ENCODE data around the gene SPRED3. TPM values are rescaled to one million over a fixed set of nuclear protein-coding genes. Genes with fewer than 3 reads are reported as not detected.

The SPRED3 gene
- total and polyA plus RNA-seq, 9 of the 15 experiments (the other 6 are each of a cell fraction or from before 2014, with no cell fraction given): 0.05 to 1.3 (median 0.36) TPM

DNA sequence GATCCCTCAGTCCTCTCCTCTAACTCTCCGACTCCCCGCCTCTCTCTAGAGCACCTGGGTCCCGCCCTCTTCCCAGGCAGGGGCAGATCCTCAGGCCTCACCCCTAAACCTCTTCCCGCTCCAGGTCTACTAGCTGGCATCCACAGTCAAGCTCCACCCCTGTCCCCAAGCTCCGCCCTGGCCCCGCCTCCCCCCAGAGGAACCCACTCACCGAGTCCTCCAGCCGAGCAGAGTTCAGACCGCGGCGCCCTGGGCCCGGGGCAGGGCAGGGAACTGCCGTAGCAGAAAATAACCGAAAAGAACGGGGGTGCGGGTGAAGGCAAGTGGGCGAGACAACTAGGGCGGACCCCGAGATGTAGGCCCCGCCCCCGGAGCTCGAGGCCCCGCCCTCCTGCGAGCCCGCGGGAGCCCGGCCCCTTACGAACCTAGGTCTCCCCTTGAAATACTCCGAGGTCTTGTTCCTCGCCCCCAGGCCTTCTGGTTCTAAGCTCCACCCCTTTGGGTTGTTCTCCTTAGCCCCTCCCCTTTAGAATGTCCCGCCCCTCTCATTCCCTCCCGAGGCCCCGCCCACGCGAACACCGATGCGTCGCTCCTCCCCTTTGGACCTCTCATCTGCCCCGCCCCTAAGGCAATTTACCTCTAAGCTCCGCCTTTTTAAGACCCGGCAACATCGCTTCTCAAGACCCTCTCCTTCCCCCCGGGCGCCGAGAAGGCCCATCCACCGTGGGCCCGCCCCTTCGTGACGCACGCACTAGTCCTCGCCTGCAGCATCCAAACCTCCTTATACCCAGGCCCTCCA, 748 bp upstream of the SPRED3 start, which contains the start of gene GGN (continued):
- TF ChIP-seq RREB1 (CRISPR knock-in tag; IDR thresholded peaks at IDR 0.05): no peak
- TF ChIP-seq CCNT2 (IDR thresholded peaks at IDR 0.05; ENCODE audit: borderline replicate concordance, extremely low read depth, insufficient read length, low read depth, low read length): peak; percentile 46
- TF ChIP-seq NKRF (IDR thresholded peaks at IDR 0.05; ENCODE audit: borderline replicate concordance): 0 out of 2 replicates have a peak, but pooled peaks have one; percentile 4
- TF ChIP-seq PHF20 (IDR thresholded peaks at IDR 0.05; ENCODE audit: partially characterized antibody): no peak
- no peak for TF ChIP-seq RBM25 (IDR thresholded peaks at IDR 0.05; ENCODE audit: low read depth, low read length, severe bottlenecking)
- TF ChIP-seq, protein P1, sequence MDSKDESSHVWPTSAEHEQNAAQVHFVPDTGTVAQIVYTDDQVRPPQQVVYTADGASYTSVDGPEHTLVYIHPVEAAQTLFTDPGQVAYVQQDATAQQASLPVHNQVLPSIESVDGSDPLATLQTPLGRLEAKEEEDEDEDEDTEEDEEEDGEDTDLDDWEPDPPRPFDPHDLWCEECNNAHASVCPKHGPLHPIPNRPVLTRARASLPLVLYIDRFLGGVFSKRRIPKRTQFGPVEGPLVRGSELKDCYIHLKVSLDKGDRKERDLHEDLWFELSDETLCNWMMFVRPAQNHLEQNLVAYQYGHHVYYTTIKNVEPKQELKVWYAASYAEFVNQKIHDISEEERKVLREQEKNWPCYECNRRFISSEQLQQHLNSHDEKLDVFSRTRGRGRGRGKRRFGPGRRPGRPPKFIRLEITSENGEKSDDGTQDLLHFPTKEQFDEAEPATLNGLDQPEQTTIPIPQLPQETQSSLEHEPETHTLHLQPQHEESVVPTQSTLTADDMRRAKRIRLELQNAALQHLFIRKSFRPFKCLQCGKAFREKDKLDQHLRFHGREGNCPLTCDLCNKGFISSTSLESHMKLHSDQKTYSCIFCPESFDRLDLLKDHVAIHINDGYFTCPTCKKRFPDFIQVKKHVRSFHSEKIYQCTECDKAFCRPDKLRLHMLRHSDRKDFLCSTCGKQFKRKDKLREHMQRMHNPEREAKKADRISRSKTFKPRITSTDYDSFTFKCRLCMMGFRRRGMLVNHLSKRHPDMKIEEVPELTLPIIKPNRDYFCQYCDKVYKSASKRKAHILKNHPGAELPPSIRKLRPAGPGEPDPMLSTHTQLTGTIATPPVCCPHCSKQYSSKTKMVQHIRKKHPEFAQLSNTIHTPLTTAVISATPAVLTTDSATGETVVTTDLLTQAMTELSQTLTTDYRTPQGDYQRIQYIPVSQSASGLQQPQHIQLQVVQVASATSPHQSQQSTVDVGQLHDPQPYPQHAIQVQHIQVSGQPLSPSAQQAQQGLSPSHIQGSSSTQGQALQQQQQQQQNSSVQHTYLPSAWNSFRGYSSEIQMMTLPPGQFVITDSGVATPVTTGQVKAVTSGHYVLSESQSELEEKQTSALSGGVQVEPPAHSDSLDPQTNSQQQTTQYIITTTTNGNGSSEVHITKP (IDR thresholded peaks at IDR 0.05; ENCODE audit: partially characterized antibody): peak; percentile 71
- TF ChIP-seq ZNF511 (CRISPR knock-in tag; IDR thresholded peaks at IDR 0.05): no peak
- no peak for TF ChIP-seq KLF6 (CRISPR knock-in tag; IDR thresholded peaks at IDR 0.05; ENCODE audit: borderline replicate concordance)
- no peak for TF ChIP-seq ETV1 (tag; conservative IDR thresholded peaks at IDR 0.05; ENCODE audit: low read depth)
- TF ChIP-seq MAFG (tag; conservative IDR thresholded peaks at IDR 0.05): no peak
- no peak for TF ChIP-seq POLR3G (IDR thresholded peaks at IDR 0.05; ENCODE audit: extremely low read depth, insufficient read length, insufficient replicate concordance)
- TF ChIP-seq MAFK (IDR thresholded peaks at IDR 0.05; ENCODE audit: low read length): no peak
- TF ChIP-seq GTF2A2 (tag; IDR thresholded peaks at IDR 0.05): no peak
- TF ChIP-seq MECOM (CRISPR knock-in tag; IDR thresholded peaks at IDR 0.05): no peak
